GM21526 (cell line): ENCODE measurements around the gene GPC6.

Experiments
- ATAC-seq: cut with Tn5 transposase; IDR thresholded peaks from one replicate; pipeline ENCODE4 v1.9.1; 2021; ENCODE audit warnings: moderate library complexity; ENCODE audit not compliant: unreplicated experiment, low FRiP score

The GPC6 gene

DNA sequence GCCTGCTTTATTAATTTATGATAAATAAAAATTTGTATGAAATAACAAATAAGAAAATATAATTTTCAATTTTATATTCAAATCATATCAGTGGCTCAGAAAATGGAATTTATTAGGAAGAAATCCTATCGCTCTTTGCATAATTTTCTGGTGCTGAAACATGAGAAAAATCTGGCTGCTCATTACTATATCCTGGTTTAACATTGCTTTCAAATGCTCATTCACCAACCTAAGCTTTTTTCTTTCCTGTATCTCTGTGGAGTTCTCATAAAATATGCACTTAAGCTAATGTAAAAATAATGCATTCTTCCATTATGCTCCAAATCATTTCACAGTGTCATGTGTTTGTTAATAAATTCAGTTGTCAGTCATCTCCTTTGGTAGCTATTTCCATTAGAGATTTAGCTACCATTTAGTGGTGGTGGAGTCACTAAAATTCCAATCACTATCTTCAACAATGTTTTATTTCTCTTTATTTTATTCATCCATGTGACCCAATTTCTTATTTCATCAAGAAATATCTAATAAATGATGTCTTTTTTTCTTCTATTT is 754.9 kb downstream of the GPC6 start:
- ATAC-seq = no peak

DNA sequence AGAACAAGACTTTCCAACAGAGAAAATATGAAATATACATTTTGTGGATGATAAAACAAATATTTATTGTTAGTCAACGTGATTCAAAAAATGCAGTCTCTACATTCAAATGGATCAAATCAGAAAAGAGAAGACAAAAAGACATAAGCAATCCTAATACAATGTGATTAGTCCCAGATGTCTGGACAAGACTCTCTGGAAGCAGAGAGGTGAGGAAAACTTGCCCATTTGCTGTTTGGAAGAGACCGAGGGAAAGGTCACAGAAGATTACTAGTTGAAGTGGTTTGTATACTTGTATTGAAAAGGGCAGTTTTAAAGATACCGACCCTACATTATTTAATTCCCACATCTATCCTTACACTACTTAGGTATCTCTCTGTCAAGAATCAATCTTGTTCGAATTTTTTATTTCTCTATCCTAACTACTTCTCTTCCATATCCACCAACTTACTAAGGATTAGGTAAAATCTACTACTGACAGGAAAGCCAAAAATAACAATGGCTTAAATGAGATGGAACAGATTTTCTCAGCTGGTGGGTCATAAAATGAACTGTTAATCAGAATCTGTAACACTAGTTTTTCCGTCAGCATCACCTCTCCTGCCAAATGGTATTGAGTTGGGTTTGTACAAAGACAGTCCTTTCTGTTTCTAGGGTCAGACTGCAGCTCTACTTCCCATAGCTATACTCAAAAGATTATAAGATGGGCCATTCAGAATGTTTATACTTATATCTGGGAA is 755.7 kb downstream of the GPC6 start:
- no peak for ATAC-seq

DNA sequence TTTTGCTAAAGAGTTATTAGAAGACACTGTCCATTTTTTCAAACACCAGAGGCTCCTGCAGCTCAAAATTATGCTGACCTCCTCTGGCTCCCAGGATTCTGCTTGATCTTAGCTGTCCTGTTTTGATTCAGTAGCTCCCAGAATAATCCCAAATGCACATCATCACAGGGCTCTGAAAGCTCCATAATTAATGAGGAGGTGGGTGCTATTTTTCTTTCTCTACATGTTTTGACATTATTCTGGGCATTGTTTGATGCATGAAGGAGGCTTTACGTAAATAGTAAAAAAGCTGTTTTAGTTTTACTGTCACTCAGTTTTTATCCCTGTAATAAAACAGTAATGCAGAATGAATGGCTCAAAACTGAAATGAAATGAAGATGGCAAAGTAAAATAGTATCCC is 757.4 kb downstream of the GPC6 start:
- ATAC-seq = no peak

DNA sequence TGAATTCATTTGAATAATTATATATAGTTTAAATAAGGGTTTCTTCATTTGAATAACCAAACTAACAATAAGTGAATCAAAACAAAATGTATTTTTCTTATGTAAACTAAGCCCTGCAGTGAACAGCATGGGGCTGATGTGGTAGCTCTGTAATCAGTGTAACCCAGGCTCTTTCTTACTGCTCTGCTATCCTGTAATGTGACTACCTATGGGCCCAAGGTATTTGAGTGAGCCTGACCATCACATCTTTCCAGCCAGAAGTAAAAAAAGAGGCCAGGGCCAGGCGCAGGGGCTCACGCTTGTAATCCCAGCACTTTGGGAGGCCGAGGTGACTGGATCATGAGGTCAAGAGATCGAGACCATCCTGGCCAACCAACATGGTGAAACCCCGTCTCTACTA is 758.3 kb downstream of the GPC6 start:
- ATAC-seq = no peak

DNA sequence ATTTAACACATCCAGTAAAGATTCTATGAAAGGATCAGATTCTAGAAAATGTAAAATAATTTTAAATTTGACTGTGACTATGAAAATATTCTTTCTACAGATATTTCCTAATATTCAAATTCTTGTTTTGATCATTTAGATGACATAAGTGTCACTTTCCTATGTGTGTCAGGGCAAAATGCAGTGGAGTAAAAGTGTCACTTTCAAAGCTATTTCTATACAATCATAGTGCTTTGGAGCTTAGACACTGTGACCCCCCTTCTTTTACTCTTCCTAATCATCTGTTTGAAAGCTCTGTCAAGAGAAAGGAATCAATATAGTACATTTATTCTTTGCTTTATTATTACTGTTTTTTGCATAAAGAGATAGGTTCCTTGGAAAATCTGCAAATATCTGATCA is 760.9 kb downstream of the GPC6 start:
- no peak for ATAC-seq

DNA sequence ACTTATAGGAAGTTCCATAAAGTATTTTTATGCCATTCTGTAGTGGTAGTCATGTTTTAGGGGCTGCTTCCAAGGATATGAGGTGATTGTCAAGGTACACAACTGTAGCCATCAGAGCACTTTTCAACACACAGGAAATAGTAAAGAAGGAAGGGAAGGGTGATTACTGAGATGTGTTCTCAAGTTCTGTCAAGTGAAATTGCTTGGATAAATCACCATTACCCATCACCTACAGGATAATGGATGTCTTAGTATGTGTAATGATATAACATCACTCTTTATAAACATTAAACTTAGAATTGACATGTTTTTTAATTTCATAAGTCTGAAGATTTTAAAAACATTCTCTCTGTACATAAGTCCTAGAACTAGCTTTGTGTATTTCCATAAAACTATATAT is 765.0 kb downstream of the GPC6 start:
- ATAC-seq = no peak

DNA sequence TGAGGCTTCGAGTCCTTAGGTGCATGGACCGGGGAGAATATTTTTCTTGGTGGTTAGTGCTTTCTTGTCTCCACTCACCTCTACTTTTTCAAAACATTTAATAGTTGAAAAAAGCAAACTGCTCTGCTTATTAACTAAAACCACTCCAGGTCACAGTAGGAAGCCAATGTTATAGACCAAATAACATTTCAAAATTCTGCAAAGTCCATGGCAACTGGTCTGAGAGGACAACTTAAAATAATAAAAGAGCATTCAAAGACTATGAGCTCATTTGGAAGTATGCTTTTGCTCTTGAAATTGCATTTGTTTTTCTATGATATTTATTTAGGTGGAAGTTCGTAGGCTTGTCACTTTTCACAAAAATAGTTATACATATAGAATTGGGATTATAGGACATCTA is 769.9 kb downstream of the GPC6 start:
- no peak for ATAC-seq

DNA sequence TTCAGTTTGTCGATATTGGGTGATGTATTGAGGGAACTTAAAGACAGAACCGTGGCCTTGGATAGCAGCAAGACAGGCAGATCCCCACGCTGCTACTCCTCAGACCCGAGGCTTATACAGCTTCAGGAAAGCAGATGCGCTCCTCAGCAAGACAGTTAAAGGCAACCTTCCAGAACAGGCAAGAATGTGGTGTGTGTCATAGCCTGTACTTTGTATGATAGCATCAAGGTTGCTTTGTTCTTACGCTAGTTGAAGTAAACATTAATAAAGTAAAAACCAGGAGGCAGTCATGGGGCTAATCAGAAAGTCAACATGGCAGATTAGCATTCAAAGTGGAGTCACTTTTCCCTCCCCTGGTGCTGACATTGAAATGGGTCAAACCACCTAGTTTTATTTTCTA is 779.7 kb downstream of the GPC6 start:
- no peak for ATAC-seq

DNA sequence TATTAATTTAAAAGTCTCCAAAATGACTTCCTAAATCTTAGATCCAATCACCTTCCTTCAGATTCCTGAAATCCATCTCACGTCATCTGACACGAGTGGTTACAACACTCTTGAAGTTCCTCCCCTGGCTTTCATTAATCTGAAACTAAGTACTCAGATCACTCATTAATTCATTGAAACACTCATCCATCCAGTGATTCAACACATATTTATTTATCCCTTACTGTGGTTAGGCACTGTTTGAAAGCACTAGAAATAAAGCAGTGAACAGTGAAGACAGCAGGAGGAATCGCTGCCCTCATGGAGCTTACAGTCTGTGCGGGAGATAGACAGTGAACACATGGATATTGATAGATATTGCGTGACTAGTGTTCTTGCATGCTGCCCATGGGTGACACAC is 780.5 kb downstream of the GPC6 start:
- ATAC-seq = no peak

DNA sequence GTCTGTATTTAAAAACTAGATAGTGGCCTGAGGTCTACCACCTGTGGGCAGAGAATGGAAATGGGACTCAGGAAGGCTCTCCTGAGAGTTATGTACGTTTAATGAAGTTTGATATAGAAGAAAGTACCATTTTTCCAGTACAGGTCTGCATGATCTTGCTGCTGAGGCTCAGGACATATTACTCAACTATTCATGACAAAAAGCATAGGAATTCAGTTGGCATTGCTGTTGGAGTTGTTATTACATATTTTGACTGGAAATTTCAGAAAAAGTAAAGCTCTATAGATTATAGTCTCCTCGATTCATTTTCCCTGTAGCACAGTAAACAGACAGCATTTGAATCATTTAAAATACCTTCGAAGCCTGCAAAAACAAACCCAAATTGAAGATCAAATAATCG is 783.1 kb downstream of the GPC6 start:
- no peak for ATAC-seq

DNA sequence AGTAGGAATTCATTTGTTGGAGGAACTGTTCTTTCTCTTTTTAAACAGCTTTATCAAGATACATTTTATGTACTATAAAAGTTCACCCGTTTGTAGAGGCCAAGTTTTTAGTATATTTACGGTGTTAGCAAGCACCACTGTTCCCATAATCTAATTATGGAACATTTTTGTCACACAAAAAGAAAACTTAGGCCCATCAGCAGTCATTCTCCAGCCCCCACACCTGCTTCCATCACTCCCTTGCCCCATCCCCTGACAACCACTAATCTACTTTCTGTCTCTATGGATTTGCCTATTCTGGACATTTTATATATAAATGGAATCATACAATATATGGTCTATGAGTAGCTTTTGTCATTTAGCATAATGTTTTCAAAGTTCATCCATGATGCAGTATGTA is 787.9 kb downstream of the GPC6 start:
- no peak for ATAC-seq

DNA sequence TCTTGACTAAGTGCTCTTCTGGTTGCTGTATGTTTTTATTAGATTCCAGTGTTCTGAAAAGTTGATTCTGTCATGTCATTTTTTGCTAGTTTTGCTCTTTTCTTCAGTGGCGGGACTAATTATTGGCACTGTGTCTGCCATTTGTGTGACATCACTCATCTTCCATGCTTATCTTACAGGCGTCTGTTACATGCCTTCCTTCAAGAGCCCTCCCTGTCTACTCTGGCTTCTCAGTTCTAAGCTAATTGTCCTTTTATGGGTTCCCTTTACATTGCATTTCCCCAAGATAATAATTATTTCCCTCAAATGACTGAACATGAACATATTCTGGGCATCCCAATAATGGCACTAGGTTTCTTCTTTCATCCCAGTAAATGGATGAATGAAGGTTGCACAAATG is 793.8 kb downstream of the GPC6 start:
- ATAC-seq = no peak

DNA sequence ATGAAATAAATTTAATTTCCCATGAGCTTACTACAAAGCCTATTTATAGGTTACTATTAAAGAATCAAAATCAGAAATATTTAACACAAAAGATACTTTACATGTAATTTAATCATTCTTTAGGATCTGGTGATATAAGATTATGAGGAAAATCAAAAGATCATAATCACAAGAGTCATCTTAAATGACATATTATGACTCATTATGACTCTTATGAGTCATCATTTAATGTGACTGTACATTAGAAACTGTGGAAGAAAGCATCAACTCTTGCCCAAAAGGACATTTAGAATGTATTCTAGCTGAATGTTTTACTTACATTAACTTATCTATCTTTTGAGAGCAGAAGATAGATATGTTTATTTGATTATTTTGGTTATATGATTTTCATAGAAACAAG is 794.2 kb downstream of the GPC6 start:
- ATAC-seq = no peak

DNA sequence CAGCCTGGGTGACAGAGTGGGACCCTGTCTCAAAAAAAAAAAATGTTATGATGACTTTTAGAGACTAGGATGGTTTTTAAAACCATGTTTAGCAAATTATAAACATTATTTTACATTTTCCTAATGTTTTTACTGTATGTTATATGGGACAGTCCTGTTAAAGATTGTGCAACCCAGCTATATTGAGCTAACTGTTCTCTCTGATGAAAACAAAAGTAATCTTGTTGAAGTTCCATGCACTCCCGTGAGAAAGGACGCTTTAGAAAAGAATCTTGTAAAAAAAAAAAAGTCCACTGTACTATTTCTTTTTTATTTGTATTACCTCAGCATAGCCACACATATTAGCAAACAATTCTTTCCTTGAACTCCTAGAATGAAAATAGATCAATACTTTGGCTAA is 801.6 kb downstream of the GPC6 start:
- no peak for ATAC-seq

DNA sequence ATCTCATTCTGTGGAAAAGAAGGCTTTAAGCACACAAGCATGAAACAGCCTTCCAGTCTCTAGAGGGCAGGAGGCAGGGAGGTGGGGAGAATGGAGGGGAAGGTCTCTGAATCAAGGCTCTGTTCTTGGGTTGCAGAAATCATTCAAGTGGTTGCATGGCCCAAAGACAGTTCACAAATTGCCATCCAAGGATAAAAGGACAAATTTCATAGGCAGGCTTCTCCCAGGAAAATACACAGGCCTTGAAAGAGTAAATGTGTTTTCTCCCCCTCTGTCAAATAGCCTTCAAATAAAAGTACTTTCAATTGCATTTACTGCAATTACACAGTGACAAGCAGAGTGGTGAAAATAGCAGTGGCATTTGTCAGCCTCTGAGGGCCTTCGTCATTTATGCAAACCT is 802.0 kb downstream of the GPC6 start:
- ATAC-seq = no peak

DNA sequence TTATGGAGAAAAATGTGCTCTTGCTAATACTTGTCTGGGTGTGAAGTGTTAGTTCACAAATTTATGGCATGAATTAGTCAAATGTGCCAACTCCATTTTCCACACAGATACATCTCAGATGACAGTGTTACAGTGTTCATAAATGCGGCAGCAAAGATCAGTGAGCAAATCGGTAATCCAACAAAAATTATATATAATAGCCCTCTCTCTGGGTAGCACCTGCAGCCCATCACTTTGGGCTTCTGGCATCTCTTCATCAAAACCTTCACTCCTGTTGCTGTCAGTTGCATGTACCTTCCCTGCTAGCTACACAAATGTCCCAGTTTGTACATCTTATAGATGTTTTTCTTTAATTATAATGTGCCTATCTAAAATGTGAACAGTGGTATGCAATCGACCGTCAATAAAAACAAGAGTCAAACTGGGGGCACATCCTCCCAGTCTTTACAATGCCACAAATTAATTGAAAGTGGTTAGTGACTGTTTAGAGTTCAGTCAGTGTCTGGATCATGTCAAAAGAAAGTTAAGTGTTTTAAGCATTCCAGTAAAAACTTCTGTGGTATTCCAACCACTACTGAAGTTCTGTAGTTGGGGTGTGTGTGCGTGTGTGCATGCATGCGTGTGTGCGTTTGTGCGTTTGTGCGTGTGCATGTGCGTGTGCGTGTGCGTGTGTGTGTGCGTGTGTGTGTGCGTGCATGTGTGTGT is 804.0 kb downstream of the GPC6 start:
- no peak for ATAC-seq

DNA sequence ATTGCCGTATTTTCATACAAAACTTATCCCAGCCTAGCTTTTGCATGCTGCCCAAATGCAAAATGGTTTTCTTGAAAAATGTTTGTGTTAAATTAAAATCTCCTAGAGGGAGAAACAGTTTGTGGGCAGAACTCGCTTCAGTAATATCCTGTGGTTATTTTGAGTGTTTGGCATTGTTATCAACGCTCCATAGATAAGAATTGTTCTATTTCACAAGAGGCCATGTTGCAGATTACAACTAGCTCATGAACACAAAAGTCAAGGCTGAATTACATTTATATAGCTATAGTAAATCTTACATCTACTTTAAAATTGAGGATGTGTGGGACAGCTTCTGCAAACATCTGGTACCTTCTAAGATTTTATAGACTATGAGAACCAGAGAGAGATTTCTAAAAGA is 805.0 kb downstream of the GPC6 start:
- no peak for ATAC-seq

DNA sequence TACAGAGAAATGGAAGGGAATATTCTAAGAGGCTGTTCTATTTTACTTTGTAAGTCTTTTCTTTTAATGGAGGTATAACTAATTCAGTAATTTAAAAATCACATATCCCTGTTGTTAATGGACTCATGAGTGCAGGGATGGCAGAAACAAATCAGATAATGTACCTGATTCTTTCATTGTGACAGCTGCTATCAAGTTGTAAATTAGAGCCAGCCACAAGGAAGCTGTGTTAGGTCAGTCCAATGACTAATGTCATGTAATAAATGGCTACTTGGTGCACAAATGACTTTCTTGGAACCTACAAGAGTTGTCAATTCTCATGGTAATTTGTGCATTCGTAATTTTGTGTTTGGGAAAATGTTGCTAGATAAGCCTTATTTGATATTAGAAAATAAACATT is 806.5 kb downstream of the GPC6 start:
- ATAC-seq = no peak

DNA sequence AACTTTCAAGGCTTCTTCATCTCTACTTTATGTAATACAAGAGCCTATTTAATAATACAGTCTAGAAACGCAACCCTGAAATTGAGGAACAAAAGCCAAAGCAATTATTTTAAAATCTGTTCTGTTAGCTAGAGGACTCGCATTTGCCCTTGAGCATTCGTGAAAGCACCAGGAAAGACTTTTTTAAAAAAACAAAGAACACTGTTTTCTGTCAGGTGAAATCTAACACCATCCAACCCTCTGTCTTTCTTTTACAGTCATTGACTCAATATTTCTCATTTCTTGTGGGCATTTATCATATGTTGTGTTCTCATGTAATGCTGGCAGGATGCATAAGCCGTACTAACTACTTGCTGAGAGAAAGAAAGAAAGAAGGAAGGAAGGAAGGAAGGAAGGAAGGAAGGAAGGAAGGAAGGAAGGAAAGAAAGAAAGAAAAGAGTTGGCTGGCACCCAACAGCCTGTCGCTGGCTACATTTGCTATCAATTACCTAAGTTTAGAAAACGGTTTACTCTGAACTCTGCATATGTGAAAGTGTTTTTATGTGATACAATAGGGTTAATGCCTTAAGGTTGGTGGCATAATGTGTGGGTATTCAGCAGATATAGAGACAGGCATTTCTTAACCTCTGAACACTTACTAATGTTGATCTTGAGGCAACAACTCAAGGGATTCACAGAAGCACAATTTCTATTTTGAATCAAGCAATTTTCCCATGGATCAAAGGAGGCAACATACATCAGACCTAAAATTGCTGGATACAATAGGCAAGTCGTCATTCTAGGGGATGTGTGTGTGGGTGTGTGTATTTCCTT is 807.4 kb downstream of the GPC6 start:
- no peak for ATAC-seq

DNA sequence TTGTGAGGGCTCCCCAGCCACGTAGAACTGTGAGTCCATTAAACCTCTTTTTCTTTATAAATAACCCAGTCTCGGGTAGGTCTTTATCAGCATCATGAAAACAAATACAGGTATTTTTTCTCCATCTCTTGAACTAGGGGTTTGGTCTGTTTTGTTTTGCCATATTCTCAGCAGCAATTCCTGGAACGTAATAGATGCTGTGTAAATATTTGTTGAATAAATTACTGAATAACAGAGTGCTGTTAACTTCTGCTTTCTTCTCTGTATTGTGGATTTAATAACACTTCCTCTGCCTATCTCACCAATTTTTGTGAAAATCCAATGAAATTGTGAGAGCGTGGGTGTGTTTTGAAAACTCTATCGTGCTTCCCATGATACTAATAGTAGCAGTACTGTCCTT is 823.4 kb downstream of the GPC6 start:
- ATAC-seq = no peak

DNA sequence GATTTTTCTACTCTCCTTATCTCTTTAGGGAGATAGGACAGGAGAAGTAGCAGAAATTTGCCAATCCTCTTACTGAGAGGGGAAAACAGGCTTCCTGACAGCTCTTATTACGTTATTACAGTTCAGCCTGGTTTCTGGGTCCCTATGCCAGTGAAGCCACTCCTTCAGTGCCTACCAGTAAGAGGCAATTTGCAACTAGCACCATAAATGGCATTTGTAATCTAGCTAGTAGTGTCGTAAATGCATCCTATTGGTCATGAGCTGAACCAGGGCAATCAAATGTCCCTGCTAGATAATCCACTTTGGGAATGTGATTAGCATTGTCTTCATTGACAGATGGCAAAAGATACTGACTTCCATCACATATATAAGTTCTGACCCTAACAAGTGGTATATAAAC is 824.1 kb downstream of the GPC6 start:
- ATAC-seq = no peak
